WTC11 (cell line): Measurements from ENCODE around the gene CNIH3. TPM values are rescaled to one million over a fixed set of nuclear protein-coding genes. Genes with fewer than 3 reads are reported as not detected.

Experiments
- ATAC-seq: fragments of 200-7000 bp; cut with Tn5 transposase; 2 replicates; pipeline ENCODE4 v1.10.0; 2021; ENCODE audit warnings: mild to moderate bottlenecking, moderate library complexity
- CTCF ChIA-PET: fragments of 300-600 bp; sonication (Branson Sonifier 250); formaldehyde crosslinking; loops from one replicate; lab custom pipeline; 2021; ENCODE audit warnings: antibody characterized with exemption; lab: Charles Lee
- POLR2A ChIA-PET: fragments of 350-600 bp; sonication (Branson Sonifier 250); formaldehyde crosslinking; loops from one replicate; lab custom pipeline; 2021; ENCODE audit warnings: antibody characterized with exemption; lab: Charles Lee
- DNase-seq: peaks from one replicate; pipeline ENCODE4 v3.0.0; 2021; ENCODE audit warnings: low spot score
- H3K27ac Mint-ChIP-seq: 2 replicates; pipeline ENCODE4 v1.8.0; 2021; ENCODE audit warnings: mixed read lengths
- H3K27me3 Mint-ChIP-seq: 2 replicates; pipeline ENCODE4 v1.8.0; 2021; ENCODE audit warnings: low read depth, mild to moderate bottlenecking, moderate library complexity, mixed read lengths
- H3K36me3 Mint-ChIP-seq: 2 replicates; pipeline ENCODE4 v1.8.0; 2021; ENCODE audit warnings: mixed read lengths
- H3K4me1 Mint-ChIP-seq: 2 replicates; pipeline ENCODE4 v1.8.0; 2022; ENCODE audit warnings: mixed read lengths
- H3K4me3 Mint-ChIP-seq: 2 replicates; pipeline ENCODE4 v1.8.0; 2021; ENCODE audit warnings: mild to moderate bottlenecking, moderate library complexity, mixed read lengths
- H3K9me3 Mint-ChIP-seq: 2 replicates; pipeline ENCODE4 v1.8.0; 2021; ENCODE audit warnings: mixed read lengths
- AFF4 ChIP-seq: sonication (generic); formaldehyde crosslinking; IDR thresholded peaks from 2 replicates; pipeline ENCODE4 v1.8.1; 2023; ENCODE audit warnings: mild to moderate bottlenecking, missing genetic modification reagents, borderline replicate concordance
- ATF1 ChIP-seq: sonication (generic); formaldehyde crosslinking; IDR thresholded peaks from 2 replicates; pipeline ENCODE4 v1.8.1; 2023; ENCODE audit warnings: mild to moderate bottlenecking, moderate library complexity, missing genetic modification reagents
- CREM ChIP-seq: sonication (generic); formaldehyde crosslinking; IDR thresholded peaks from 2 replicates; pipeline ENCODE4 v1.8.1; 2022; ENCODE audit warnings: mild to moderate bottlenecking, missing genetic modification reagents, moderate library complexity
- E2F4 ChIP-seq: sonication (generic); formaldehyde crosslinking; IDR thresholded peaks from 2 replicates; pipeline ENCODE4 v1.8.1; 2022; ENCODE audit warnings: low read depth, mild to moderate bottlenecking, moderate library complexity, missing genetic modification reagents, borderline replicate concordance
- E2F5 ChIP-seq: sonication (generic); formaldehyde crosslinking; IDR thresholded peaks from 2 replicates; pipeline ENCODE4 v1.8.1; 2022; ENCODE audit warnings: mild to moderate bottlenecking, moderate library complexity, missing genetic modification reagents
- FOXJ3 ChIP-seq: sonication (generic); formaldehyde crosslinking; IDR thresholded peaks from 2 replicates; pipeline ENCODE4 v1.9.0; 2021; ENCODE audit warnings: missing genetic modification reagents, mild to moderate bottlenecking, borderline replicate concordance
- FOXP4 ChIP-seq: sonication (generic); formaldehyde crosslinking; IDR thresholded peaks from 2 replicates; pipeline ENCODE4 v1.8.0; 2022; ENCODE audit warnings: mild to moderate bottlenecking, missing genetic modification reagents
- GTF2I ChIP-seq: fragments of 250-450 bp; sonication (Bioruptor Pico); conservative IDR thresholded peaks from 2 replicates; pipeline ENCODE4 v1.4.0; 2021; ENCODE audit warnings: mild to moderate bottlenecking
- IRF2 ChIP-seq: sonication (generic); formaldehyde crosslinking; IDR thresholded peaks from 2 replicates; pipeline ENCODE4 v1.8.0; 2022; ENCODE audit warnings: low read depth, missing genetic modification reagents, borderline replicate concordance
- MYBL2 ChIP-seq: sonication (generic); formaldehyde crosslinking; IDR thresholded peaks from 2 replicates; pipeline ENCODE4 v1.8.1; 2023; ENCODE audit warnings: mild to moderate bottlenecking, moderate library complexity, missing genetic modification reagents
- RELA ChIP-seq: sonication (generic); formaldehyde crosslinking; IDR thresholded peaks from 2 replicates; pipeline ENCODE4 v1.8.1; 2022; ENCODE audit warnings: missing genetic modification reagents, mild to moderate bottlenecking, borderline replicate concordance
- SMAD3 ChIP-seq: sonication (generic); formaldehyde crosslinking; IDR thresholded peaks from 2 replicates; pipeline ENCODE4 v1.8.0; 2022; ENCODE audit warnings: missing genetic modification reagents, mild to moderate bottlenecking, borderline replicate concordance
- SMAD4 ChIP-seq: sonication (generic); formaldehyde crosslinking; IDR thresholded peaks from 2 replicates; pipeline ENCODE4 v1.8.0; 2022; ENCODE audit warnings: mild to moderate bottlenecking, missing genetic modification reagents
- SOX15 ChIP-seq: fragments of 250-450 bp; sonication (Bioruptor Pico); IDR thresholded peaks from 2 replicates; pipeline ENCODE4 v1.9.0; 2021; ENCODE audit warnings: mild to moderate bottlenecking
- TCF7 ChIP-seq: sonication (generic); formaldehyde crosslinking; IDR thresholded peaks from 2 replicates; pipeline ENCODE4 v1.8.0; 2022; ENCODE audit warnings: mild to moderate bottlenecking, low read depth, missing genetic modification reagents, moderate library complexity
- USF1 ChIP-seq: sonication (generic); formaldehyde crosslinking; IDR thresholded peaks from 2 replicates; pipeline ENCODE4 v1.8.0; 2022; ENCODE audit warnings: mild to moderate bottlenecking, missing genetic modification reagents
- ZMAT4 ChIP-seq: fragments of 250-450 bp; sonication (Bioruptor Pico); IDR thresholded peaks from 2 replicates; pipeline ENCODE4 v1.9.0; 2021; ENCODE audit warnings: mild to moderate bottlenecking
- ZNF121 ChIP-seq: sonication (generic); formaldehyde crosslinking; IDR thresholded peaks from 2 replicates; pipeline ENCODE4 v1.8.0; 2023; ENCODE audit warnings: missing genetic modification reagents
- ZNF396 ChIP-seq: fragments of 250-450 bp; sonication (Bioruptor Pico); IDR thresholded peaks from 2 replicates; pipeline ENCODE4 v1.8.0; 2021; ENCODE audit warnings: mild to moderate bottlenecking, moderate library complexity, borderline replicate concordance
- ZNF425 ChIP-seq: fragments of 250-450 bp; sonication (Bioruptor Pico); conservative IDR thresholded peaks from 2 replicates; pipeline ENCODE4 v1.9.0; 2021; ENCODE audit warnings: mild to moderate bottlenecking
- total RNA-seq: library from RNA; stranded (reverse); gene quantifications from 3 replicates; pipeline ENCODE4 v1.2.3, GENCODE V29; 2021

Gene CNIH3
- total RNA-seq, 1 experiment from 2014 or later: 8.1 TPM

- no peaks in the 10 kb centered on the region for H3K36me3 Mint-ChIP-seq
- TF ChIP-seq MYBL2 (CRISPR knock-in tag) (no peak), FOXP4 (CRISPR knock-in tag) (no peak), RELA (CRISPR knock-in tag) (no peak), FOXJ3 (CRISPR knock-in tag) (no peak)
- TF ChIP-seq, all 79 proteins: peak for 0
- ChIA-PET POLR2A (no interaction called here), CTCF (interaction anchor here (1.3 to 1.6 kb wide), 2 partner anchors 68 to 83 kb away, joined by 3 to 5 read pairs; no protein-coding TSS in a partner anchor)
- ATAC-seq: no peak
- Mint-ChIP-seq H3K4me1 (peaks cover 19% of the 10 kb centered on the region), H3K9me3 (no peaks in the 10 kb centered on the region), H3K27me3 (peaks cover 3% of the 10 kb centered on the region; the same call in 1 of the 2 replicates), H3K4me3 (no peak overlapping the region), H3K27ac (no peak overlapping the region)
- DNase-seq: no peak
These were observed 152.9 kb downstream of the CNIH3 start for GRCh38 chr1:224768971-224769370.

- Mint-ChIP-seq H3K9me3 (no peaks in the 10 kb centered on the region), H3K27ac (no peak overlapping the region), H3K4me3 (no peak overlapping the region), H3K4me1 (peaks cover 19% of the 10 kb centered on the region)
- ATAC-seq: no peak
- CTCF ChIA-PET: interaction anchor here (1.3 kb wide), 1 partner anchor 82 kb away, joined by 3 read pairs; no protein-coding TSS in a partner anchor
- TF ChIP-seq TCF7 (CRISPR knock-in tag): no peak
- TF ChIP-seq E2F4 (CRISPR knock-in tag): no peak
- no peak for TF ChIP-seq ZNF121 (CRISPR knock-in tag)
- TF ChIP-seq SMAD3: no peak
- TF ChIP-seq CREM (CRISPR knock-in tag): no peak
- TF ChIP-seq ZMAT4 (CRISPR knock-in tag): no peak
- no peak for TF ChIP-seq IRF2 (CRISPR knock-in tag)
- TF ChIP-seq, all 79 proteins: peak for 0
- no peak for DNase-seq
- H3K36me3 Mint-ChIP-seq: no peaks in the 10 kb centered on the region
- POLR2A ChIA-PET: no interaction called here
- H3K27me3 Mint-ChIP-seq: peaks cover 3% of the 10 kb centered on the region; the same call in 1 of the 2 replicates
These were observed 153.6 kb downstream of the CNIH3 start for GRCh38 chr1:224769452-224770335.

GRCh38 chr1:224770336-224770693 is 154.2 kb downstream of the CNIH3 start:
- H3K4me3 Mint-ChIP-seq: no peak overlapping the region
- no peaks in the 10 kb centered on the region for H3K36me3 Mint-ChIP-seq
- no peak for ATAC-seq
- H3K27ac Mint-ChIP-seq: no peak overlapping the region
- ChIA-PET POLR2A (no interaction called here), CTCF (no interaction called here)
- no peak for DNase-seq
- H3K27me3 Mint-ChIP-seq: peaks cover 3% of the 10 kb centered on the region; the same call in 1 of the 2 replicates
- peaks cover 19% of the 10 kb centered on the region for H3K4me1 Mint-ChIP-seq
- H3K9me3 Mint-ChIP-seq: no peaks in the 10 kb centered on the region
- TF ChIP-seq SMAD4 (CRISPR knock-in tag) (no peak), AFF4 (no peak), GTF2I (CRISPR knock-in tag) (no peak), USF1 (CRISPR knock-in tag) (no peak), E2F5 (CRISPR knock-in tag) (no peak), ATF1 (no peak), ZNF396 (no peak), SOX15 (no peak), ZNF425 (no peak)
